GM18505 (cell line): ENCODE results near the gene ZNF841.

Experiments
- ATAC-seq: cut with Tn5 transposase; IDR thresholded peaks from one replicate; pipeline ENCODE4 v1.9.1; 2021; ENCODE audit not compliant: unreplicated experiment
- POLR2A ChIP-seq: IDR thresholded peaks from 4 replicates; pipeline ENCODE4 v1.6.1; 2011; ENCODE audit warnings: borderline replicate concordance; ENCODE audit not compliant: insufficient read depth, insufficient read length; ENCODE audit errors: extremely low read depth

The ZNF841 gene

DNA sequence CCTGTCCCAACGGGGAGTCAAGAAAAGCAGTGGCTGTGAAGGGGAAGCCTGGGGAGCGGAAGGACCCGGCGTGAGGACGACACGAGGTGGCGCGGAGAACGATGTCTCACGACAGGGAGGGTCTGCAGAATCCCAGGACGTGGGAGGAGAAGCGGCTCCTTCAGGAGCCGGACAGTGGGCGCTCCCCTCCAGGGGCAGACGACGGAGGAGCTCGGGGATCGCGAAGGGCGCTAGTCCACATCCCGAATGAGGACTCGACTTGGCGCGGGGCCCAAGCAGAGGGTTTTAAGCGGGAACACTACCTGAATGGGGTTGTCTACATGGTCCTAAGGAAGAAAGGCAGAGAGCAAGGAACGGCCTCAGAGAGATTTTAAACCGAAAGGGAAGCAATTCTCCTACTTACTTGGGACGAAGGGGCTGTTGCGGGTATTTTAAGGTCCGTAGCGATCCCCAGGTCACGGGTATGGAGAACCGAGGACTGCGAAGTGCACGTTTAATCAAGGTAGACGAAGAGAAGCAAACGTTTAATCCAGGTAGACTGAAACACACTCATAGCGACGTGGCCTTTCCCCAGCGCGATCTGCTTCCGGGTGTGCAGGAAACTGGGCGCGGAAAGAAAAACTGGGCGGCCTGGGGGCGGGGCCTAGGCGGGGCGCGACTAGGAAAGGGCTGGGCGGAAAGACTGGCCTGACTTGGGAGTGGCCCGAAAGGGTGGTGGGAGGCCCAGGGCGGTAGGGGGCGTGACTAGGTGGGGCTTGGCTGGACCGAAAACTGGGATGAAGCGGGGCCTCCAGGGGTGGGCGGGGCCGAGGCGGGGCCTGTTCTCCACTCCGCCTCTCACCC, at the start of gene ZNF841:
Gene ZNF841 (minus strand): TSS at position 594 of the 843 bp plus-strand sequence. CDS start 10,964 bp downstream, outside the sequence.
- peak; percentile 90 for ATAC-seq
- TF ChIP-seq POLR2A = peak; percentile 83

DNA sequence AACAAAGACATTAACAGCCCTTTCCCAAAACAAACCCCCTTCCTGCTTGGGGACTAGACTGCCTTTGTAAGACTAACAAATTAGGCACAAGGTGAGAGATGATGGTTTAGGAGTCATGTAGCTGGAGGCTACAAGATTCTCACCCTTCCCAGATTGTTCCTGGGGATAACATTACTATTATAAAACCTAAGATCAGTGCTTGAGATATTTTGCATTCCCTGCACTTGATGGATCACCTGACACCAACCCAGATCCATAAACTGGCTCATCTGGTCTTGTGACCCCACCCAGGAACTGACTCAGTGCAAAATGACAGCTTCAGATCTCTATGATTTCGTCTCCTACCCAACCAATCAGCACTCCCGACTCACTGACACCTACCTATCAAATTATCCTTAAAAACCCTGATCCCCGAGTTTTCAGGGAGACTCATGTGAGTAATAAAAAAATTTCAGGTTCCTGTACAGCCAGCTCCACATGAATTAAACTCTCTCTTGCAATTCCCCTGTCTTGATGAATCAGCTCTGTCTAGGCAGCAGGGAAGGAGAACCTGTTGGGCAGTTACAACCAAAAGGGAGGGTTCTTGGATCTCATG, 46.5 kb upstream of the ZNF841 start:
- no peak for ATAC-seq
- TF ChIP-seq POLR2A = no peak

DNA sequence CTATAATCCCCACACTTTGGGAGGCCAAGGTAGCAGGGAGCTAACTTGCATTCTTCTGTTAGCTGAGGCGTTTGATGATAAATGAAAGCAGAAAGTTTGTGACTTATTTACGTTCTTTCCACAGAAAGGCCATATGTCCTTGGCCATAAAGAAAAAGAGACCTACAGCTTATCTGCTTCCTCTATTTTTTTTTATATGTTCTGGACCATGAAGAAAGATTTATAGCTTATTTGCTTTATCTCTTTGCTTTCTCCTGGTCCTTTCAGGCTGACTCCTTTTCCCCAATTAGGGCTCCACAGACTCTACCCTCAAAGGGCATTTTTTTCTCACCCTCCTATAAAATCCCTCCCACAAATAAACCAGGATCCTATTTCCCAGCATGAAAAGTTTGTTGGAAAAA, 45.6 kb upstream of the ZNF841 start:
- TF ChIP-seq POLR2A = no peak
- no peak for ATAC-seq

DNA sequence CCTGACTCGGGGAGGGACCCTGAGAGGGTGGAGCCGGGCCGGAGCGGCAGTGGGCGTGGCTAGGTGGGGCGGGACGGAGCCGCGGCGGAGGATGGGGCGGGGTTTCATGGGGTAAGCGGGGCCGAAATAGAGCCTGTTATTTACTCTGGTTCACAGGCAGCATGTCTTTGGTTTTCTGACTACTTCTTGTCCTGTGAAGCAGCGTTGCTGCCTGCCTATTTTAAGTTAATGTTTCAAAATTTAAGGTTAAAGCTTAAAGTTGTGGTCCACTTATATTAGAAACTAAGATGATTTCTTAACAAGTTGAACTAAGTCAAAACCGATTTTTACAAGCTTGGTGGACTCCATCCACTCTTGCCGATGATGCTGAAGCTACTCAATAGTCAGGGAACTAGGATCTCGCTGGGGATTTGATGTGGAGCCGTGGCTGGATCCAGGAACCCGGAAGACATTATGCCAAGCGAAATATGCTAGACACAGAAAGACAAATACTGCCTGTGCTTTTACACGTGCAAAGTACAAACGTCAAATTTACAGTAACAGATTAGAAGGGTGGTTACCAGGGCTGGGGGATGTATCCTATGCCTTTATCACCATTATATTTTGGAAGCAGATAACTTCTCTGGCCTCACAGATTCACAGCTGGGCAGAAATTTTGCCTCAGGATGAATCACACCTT, 44.6 kb upstream of the ZNF841 start:
- ATAC-seq = peak; percentile 97
- no peak for TF ChIP-seq POLR2A

DNA sequence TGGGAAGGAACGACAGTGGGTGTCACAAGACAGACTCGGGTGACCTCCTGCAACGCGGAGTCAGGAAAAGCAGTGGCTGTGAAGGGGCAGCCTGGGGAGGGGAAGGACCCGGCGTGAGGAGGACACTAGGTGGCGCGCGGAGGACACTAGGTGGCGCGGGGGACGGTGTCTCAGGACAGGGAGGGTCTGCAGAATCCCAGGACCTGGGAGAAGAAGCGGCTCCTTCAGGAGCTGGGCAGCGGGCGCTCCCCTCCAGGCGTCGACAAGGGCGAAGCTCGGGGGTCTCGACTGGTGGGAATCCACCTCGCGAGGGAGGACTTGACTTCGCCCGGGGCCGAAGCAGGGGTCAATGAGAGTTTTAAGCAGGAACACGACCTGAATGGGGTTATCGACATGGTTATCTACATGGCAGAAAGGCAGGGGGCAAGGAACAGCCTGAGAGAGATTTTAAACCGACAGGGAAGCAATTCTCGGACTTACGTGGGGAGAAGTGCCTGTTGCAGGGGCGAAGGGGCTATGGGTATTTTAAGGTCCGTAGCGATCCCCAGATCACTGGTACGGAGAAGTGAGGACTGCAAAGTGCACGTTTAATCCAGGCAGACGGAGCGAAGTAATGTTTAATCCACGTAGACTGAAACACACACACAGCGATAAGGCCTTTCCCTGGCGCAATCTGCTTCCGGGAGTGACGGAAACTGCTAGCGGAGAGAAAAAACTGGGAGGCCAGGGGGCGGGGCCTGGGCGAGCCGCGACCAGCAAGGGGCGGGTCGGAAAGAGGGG, 43.9 kb upstream of the ZNF841 start, which contains the start of gene ZNF616:
Gene ZNF616 (minus strand): TSS at position 687 of the 780 bp plus-strand sequence. CDS start 9,426 bp downstream, outside the sequence.
- TF ChIP-seq POLR2A = peak; percentile 74
- ATAC-seq = peak; percentile 48

DNA sequence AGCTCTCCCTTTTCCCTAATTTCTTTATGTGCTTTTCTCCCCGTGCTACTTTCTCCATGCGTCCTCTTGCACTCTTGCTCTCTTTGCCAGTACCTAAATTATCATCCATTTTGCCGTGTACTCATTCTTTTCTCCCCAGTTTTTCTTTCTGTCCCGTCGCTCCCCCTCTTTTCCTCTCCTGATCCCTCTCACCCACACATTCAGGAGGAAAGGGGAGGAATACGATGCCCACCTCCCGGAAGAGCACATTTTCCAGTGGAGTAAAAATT, 43.4 kb upstream of the ZNF841 start:
- no peak for ATAC-seq
- no peak for TF ChIP-seq POLR2A

DNA sequence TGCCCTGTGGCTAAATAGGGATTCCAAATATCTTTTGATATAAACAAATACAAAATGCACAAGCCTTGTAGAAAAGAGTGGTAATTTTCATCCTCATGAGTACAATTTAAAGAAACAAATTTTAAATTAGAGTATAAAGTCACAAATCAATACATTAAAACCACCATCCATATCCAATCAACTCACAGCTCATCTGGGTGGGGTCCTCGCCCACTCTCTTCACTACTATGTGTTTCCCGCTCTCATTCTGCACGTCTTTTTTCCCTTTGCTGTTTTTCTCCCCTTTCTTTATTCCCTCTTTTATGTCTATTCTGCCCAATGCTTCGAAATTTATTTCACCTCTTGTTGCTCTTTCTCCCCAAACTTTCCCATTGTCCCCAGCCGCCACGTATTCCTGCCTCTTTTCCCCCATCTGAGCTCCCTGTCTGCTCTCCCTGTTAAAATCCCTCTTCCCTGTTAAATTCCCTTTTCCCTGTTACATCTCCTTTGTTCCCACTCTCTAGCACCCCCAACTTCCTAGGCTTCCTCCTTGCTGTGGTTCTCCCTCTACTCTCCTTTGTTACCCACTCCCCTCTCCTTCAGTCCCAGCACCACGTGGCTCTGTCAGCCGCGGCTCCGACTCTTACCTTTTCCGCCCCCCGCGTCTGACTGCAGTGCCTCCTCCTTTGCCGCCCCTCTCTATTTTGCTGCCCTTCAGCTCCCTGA, 42.9 kb upstream of the ZNF841 start:
- no peak for TF ChIP-seq POLR2A
- ATAC-seq = no peak

DNA sequence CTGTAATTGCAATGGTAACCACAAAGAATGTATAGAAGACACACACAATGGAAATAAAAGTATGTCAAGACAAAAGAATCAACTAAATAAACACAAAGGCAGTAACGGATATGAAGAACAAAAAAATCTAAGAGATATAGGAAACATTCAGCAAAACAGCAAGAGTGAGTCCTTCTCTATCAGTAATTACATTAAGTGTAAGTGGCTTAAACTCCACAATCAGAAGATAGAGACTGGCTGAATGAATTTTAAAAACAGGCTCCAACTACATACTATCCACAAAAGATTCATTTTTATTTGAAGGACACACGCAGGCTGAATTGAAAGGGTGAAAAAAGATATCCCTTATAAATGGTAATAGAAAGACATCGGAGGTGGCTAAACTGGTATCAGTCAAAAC, 24.7 kb upstream of the ZNF841 start:
- ATAC-seq = no peak
- TF ChIP-seq POLR2A = no peak

DNA sequence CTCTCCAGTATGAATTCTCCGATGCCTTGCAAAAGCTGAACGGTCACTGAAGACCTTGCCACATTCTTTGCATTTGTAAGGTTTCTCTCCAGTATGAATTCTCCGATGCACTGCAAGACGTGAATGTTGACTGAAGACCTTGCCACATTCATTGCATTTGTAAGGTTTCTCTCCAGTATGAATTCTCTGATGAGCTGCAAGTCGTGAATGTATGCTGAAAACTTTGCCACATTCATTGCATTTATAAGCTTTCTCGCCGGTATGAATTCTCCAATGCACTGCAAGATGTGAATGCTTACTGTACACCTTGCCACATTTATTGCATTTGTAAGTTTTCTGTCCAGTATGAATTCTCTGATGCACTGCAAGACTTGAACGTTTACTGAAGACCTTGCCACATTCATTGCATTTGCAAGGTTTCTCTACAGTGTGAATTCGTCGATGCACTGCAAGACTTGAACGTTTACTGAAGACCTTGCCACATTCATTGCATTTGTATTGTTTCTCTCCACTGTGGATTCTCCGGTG, 20.0 kb upstream of the ZNF841 start:
- TF ChIP-seq POLR2A = no peak
- no peak for ATAC-seq

DNA sequence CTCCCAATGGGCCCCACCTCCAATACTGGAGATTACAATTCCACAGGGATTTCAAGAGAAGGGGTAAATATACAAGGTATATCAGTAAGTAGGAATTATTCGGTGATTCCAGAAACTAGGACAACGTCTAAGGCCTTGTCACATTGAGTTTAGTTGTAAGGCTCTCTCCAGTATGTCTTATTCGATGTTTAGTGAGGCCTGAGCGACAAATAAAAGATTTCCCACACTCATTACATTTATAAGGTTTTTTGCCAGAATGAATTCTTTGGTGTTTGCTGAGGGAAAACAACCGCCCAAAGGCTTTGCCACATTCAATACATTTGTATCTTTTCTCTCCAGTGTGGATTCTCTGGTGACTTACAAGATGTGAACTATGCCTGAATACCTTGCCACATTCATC, 19.1 kb upstream of the ZNF841 start:
- TF ChIP-seq POLR2A = no peak
- no peak for ATAC-seq

DNA sequence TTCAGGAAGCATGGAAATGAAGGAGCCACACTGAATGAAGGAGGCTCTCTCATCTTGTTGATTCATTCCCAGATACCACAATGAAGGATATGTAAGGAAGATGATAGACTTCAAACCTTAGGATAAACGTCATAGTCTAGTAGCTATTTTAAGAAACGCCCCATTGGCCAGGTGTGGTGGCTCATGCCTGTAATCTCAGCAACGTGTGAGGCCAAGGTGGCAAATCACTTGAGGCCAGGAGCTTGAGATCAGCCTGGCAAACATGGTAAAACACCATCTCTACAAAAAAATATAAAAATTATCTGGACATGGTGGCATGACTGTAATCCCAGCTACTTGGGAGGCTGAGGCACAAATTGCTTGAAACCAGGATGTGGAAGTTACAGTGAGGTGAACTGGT, 17.1 kb upstream of the ZNF841 start:
- TF ChIP-seq POLR2A = no peak
- ATAC-seq = no peak

DNA sequence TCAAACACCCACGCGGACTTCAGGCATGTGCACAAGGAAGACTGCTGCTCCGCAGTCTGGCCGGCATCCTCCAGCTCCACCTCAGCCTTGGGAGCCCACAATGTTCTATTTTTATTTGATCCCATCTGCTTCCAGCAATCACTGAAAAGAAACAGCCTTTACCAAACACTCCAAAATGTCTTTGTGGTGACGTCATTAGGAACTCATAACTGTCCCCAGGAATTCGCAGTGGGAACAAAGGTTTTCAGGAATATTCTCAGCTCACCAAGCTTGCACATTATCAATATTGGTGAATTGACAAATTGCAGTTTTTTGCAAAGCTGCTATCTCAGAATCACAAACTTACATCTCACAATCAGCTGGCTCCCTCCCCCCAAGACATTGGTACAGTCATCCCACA, 15.2 kb upstream of the ZNF841 start:
- TF ChIP-seq POLR2A = no peak

More for the DNA sequence above, 15.2 kb upstream of the ZNF841 start:
- no peak for ATAC-seq
